Left lung (tissue), 10 donors: ENCODE results near the gene KCNF1. TPM values are rescaled to one million over a fixed set of nuclear protein-coding genes. Genes with fewer than 3 reads are reported as not detected.

Source experiments
- ATAC-seq: fragments of 200-7000 bp; cut with Tn5 transposase; one replicate; pipeline ENCODE4 v1.9.1; 2020; ENCODE audit warnings: moderate library complexity
- DNase-seq, 4 donors: peaks; one replicate each; pipeline ENCODE4 v3.0.0-alpha.2; 2013 to 2020
- H3K27ac ChIP-seq, 2 donors: fragments of 200-600 bp; sonication (generic) in 1 of 2; one replicate each; pipeline versions ENCODE4 v1.5.0 to v1.8.0; 2020 to 2021
- H3K27me3 ChIP-seq, 2 donors: fragments of 200-600 bp; sonication (generic) in 1 of 2; one replicate each; pipeline versions ENCODE4 v1.5.0 to v1.8.0; 2020 to 2021
- H3K36me3 ChIP-seq, 2 donors: fragments of 200-600 bp; sonication (generic) in 1 of 2; one replicate each; pipeline versions ENCODE4 v1.5.0 to v1.8.0; 2020 to 2021
- H3K4me1 ChIP-seq, 2 donors: fragments of 200-600 bp; one replicate each; pipeline ENCODE4 v1.8.0; 2021
- H3K4me3 ChIP-seq, 2 donors: fragments of 200-600 bp; sonication (generic) in 1 of 2; one replicate each; pipeline versions ENCODE4 v1.5.0 to v1.8.0; 2020 to 2021; ENCODE audit warnings: mild to moderate bottlenecking in 1 of 2
- H3K9me3 ChIP-seq, 2 donors: fragments of 200-600 bp; sonication (generic) in 1 of 2; one replicate each; pipeline versions ENCODE4 v1.5.0 to v1.8.0; 2020 to 2021
- CTCF ChIP-seq, 2 donors: fragments of 200-600 bp; sonication (generic) in 1 of 2; IDR thresholded peaks; one replicate each; pipeline versions ENCODE4 v1.5.0 to v1.8.0; 2021; ENCODE audit warnings: antibody characterized with exemption in 2 of 2
- intact Hi-C, 2 donors: fragments of 100-400 bp; cut with DNase I; formaldehyde crosslinking; loops; one replicate each; pipeline versions ENCODE4 v1.11.2 to v1.14.2; 2022
- polyA plus RNA-seq, 6 donors: library from polyadenylated mRNA; unstranded; fragments of 120-200 nt; gene quantifications; one replicate each; pipeline ENCODE4 v1.2.1, GENCODE V29; 2013; ENCODE audit not compliant: insufficient read length in 6 of 6
- total RNA-seq, 2 donors: library from RNA; stranded (reverse); fragmentation: NEBNext Ultra II Directional; extraction: Animal tissue kit (Norgen Biotek cat#: 25700); gene quantifications; one replicate each; pipeline ENCODE4 v1.2.1, GENCODE V29; 2021
- donor health status: DM: no; HTN: yes; CAD: no.
- donor health status: DM: no; HTN: no; CAD: no.

The KCNF1 gene
- total and polyA plus RNA-seq, 8 donors, result 0.98 to 2.5 (median 1.8) TPM; not detected in 2

GRCh38 chr2:10944799-10945198 lies 33.1 kb downstream of the KCNF1 start:
- DNase-seq, result no peak
- no peaks in the 10 kb centered on the region for H3K36me3 ChIP-seq
- H3K9me3 ChIP-seq, result peaks cover 0 to 3% of the 10 kb centered on the region in 2 donors
- no peak overlapping the region for H3K4me3 ChIP-seq
- H3K4me1 ChIP-seq, result no peaks in the 10 kb centered on the region
- TF ChIP-seq CTCF (IDR thresholded peaks at IDR 0.05), result no peak
- intact Hi-C loops, result no loop called here
- H3K27ac ChIP-seq, result no peak overlapping the region
- ATAC-seq, result no peak
- H3K27me3 ChIP-seq, result peaks cover 0 to 33% of the 10 kb centered on the region in 2 donors

- no peak for ATAC-seq
- Histone ChIP-seq H3K36me3 (no peaks in the 10 kb centered on the region), H3K4me1 (no peaks in the 10 kb centered on the region), H3K27me3 (peaks cover 0 to 33% of the 10 kb centered on the region in 2 donors), H3K9me3 (no peaks in the 10 kb centered on the region), H3K27ac (no peak overlapping the region), H3K4me3 (no peak overlapping the region)
- intact Hi-C loops, result no loop called here
- no peak for DNase-seq
- TF ChIP-seq CTCF (IDR thresholded peaks at IDR 0.05), result no peak
Observed at GRCh38 chr2:10946394-10946793, 34.7 kb downstream of the KCNF1 start.

- Histone ChIP-seq H3K36me3 (no peaks in the 10 kb centered on the region), H3K27me3 (peaks cover 0 to 33% of the 10 kb centered on the region in 2 donors), H3K4me1 (no peaks in the 10 kb centered on the region), H3K4me3 (no peak overlapping the region), H3K27ac (no peak overlapping the region), H3K9me3 (no peaks in the 10 kb centered on the region)
- TF ChIP-seq CTCF (IDR thresholded peaks at IDR 0.05), result no peak
- intact Hi-C loops, result no loop called here
- ATAC-seq (no peak), DNase-seq (no peak)
Observed at GRCh38 chr2:10947005-10947440, 35.3 kb downstream of the KCNF1 start.

GRCh38 chr2:10947446-10948187 lies 35.9 kb downstream of the KCNF1 start:
- H3K27me3 ChIP-seq, result peaks cover 0 to 33% of the 10 kb centered on the region in 2 donors
- H3K4me1 ChIP-seq, result no peaks in the 10 kb centered on the region
- H3K27ac ChIP-seq, result no peak overlapping the region
- intact Hi-C loops, result no loop called here
- H3K9me3 ChIP-seq, result no peaks in the 10 kb centered on the region
- ATAC-seq, result no peak
- no peak for TF ChIP-seq CTCF (IDR thresholded peaks at IDR 0.05)
- no peak for DNase-seq
- no peaks in the 10 kb centered on the region for H3K36me3 ChIP-seq
- H3K4me3 ChIP-seq, result no peak overlapping the region

- ATAC-seq (no peak), DNase-seq (no peak)
- Histone ChIP-seq H3K4me1 (no peaks in the 10 kb centered on the region), H3K9me3 (no peaks in the 10 kb centered on the region), H3K36me3 (no peaks in the 10 kb centered on the region), H3K4me3 (no peak overlapping the region), H3K27ac (no peak overlapping the region), H3K27me3 (peaks cover 0 to 30% of the 10 kb centered on the region in 2 donors)
- intact Hi-C loops, result no loop called here
- TF ChIP-seq CTCF (IDR thresholded peaks at IDR 0.05), result no peak
Observed at GRCh38 chr2:10948188-10948564, 36.4 kb downstream of the KCNF1 start.
